ENCODE data around the gene PRLR.

Gene PRLR

DNA sequence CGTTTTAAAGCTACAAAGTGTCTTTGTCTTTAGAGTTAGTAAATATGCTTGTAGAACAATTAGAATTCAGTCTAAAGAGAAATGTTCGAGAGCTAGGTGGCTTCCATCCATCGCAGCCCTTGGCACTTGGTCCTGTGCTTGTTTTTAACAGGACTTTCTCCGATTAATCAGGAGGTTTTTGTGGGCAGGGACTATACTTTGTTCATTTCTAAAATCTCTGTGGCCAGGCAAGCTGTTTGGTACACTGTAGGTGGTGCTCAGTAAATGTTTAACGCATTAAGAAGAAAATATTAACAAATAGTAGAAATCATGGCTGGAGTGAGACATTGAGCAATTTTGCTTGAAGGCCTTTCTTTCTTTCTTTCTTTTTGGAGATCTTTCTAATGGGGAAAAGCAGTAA lies 203.3 kb downstream of the PRLR start:
- DNase-seq, result no peak

DNA sequence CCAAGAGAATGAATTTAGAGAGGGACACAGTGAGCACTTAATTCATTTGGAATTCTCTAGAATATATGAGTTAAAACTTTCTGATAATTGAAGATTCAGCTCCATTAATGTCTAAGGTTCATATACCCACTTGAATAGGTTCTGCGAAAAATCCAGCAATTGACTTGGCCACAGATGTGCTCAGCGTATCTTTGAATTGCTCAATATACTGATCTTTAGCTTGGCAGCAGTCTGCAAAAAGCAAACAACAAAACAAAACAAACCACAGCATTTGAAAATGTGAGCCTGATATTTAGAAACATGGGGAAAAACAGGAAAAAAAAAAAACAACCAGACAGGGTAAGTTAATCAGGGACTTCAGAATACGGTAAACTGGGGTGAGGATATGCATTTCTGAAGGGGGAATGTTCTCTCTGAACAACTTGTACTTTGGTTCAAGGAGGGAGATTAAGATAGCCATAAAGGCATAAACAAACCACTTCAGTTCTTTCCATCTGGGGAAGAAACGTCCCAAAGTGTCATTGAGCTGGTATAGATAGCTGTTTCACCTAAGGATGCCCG lies 203.9 kb downstream of the PRLR start:
- DNase-seq, result no peak

DNA sequence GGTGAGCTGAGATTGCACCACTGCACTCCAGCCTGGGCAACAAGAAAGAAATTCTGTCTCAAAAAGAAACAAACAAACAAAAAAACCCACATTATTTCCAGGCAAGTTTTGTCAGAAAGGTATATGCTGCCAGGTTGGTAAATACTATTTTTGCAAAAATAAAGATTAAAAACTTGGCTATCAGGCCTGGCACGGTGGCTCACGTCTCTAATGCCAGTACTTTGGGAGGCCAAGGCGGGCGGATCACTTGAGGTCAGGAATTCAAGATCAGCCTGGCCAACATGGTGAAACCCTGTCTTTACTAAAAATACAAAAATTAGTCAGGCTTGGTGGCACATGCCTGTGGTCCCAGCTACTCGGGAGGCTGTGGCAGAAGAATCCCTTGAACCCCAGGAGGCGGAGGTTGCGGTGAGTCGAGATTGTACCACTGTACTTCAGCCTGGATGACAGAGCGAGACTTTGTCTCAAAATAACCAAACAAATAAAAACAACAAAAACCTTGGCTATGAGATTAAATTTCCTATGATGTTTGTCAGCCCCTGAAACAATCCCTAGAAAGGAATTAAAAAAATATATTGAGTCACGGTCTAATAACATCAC lies 205.3 kb downstream of the PRLR start:
- DNase-seq, result no peak

DNA sequence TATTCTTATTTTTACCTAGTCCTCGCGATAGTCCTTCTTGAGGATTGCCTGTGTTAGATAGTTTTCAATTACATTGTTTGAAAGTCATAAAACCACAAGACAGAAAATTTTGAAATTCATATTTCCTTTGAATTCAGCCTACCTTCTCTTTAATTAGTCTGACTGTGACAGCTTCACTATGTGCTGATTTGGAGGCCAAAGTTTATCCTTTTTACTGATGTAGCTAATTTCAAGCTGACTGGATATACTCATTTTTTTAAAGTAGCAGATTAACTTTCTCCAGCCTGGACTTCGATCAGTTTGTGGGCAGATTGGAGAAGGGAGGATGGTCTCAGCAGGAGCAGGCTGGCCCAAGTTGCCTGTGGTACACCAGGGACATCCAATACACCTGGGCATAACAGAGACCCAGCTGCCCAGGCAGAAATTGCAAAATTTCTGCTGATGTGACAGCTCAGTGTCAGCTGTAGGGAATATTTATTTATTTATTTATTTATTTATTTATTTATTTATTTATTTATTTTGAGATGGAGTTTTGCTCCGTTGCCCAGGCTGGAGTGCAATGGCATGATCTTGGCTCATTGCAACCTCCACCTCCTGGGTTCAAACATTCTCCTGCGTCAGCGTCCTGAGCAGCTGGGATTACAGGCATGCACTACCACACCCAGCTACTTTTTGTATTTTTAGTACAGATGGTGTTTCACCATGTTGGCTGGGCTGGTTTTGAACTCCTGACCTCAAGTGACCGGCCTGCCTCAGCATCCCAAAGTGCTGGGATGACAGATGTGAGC lies 206.7 kb downstream of the PRLR start:
- DNase-seq, result no peak

DNA sequence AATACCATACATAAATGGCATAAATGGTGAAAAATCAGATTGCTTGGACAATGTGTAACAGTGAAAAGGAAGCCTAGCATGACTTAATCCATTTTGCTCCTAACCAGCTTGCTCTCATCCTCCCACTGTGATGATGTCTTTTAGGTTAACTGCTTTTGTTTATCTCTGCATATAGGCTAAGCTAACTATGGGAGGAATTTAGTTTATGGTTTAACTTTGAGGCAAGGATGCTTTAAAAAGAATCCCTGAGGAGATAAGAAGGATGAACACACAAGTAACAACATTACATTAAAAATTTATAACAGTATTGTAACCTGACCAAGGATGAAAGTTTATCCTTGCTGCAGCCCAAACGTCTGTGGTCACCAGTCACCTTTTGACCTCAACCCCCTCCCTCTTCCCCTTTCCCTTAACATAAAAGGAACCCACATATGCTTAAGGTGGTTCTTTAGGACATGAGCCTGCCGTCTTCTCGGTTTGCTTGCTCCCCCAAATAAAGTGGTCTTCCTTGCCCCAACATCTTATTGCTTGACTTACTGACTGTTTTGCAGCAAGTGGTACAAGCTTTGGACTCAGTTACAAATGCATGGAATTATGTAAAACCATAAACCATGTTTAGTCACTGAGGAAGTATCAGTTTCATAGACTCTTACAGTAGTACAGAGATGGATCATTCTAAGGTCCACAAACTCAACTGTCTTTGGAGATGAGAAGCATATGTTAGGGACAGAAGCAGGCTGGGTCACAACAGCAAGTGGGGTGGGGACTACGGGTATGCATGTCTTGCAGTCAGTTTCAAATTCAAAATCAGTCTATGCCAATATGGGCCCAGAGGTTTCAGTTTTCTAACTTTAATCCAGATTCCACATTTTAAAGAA lies 213.9 kb downstream of the PRLR start:
- DNase-seq, result no peak

DNA sequence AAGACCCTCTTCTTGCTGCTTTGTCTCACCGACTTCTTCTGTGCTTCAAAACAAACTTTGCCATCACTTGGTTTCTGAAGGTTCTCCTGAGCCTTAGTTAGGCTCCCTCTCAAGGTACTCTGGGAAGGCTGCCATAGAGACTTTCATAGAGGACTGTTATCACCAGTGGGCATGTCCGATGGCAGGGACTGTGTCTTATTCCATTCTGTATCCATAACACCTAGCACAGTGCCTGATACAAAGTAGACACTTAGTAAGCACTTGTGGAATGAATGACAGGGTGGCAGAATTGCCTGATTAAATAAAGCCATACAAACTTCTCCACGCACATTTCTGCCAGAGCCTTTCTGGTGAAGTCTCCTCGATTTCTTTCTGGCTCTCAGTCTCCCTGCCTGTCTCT lies 215.2 kb downstream of the PRLR start:
- DNase-seq, result no peak

DNA sequence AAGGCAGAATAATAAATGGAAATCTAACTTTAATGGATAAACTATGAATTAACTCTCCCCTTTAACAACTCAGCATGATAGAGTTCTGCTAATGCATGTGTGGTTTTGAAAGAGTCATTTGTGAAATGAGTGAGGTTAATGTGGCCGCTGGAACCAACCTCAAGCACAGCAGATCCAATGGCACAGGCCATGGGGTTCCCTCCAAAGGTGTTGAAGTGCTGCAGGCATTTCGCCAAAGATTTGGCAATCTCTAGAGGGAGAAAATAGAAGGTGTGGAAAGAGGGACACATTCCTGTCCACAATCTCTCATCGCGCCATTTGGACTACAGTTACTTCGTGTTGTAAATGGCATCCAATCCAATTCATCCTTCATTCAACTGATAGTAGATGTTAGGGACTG lies 217.5 kb downstream of the PRLR start:
- no peak for DNase-seq

DNA sequence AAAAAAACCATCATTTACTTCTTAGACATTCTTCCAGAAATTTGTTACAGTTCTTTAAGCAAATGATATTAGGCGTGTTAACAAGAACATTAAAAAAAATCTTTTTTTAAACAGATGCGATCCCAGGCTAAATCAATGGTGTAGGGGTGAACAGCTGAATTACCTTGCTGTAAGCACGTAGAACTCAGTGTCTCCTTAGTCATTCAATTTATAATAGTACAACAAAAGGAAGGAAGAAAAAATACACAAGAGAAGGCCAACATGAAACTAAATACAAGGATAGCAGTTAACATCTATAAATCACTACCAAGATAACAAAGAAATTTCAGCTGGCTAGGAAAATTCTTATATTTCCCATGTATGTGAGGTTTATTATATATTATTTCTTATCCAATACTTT lies 217.9 kb downstream of the PRLR start:
- no peak for DNase-seq

DNA sequence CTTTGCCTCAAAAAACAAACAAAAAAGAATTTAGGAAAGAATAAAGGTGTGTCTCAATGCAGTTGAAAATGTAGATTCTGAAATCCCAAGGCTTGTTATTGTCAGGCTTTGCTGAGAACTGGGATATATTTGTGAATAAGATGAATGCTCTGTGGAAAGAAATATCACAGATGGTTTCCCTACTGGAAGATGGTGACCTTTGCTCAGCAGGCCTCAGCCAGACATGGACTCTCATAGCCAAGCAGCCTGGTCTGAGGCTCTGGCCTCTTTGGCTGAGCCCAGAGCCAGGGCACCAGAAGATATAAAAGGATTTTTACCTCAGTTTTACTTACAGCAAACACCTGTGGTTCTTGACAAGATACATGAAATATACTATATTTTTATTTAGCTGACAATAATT lies 219.6 kb downstream of the PRLR start:
- no peak for DNase-seq

DNA sequence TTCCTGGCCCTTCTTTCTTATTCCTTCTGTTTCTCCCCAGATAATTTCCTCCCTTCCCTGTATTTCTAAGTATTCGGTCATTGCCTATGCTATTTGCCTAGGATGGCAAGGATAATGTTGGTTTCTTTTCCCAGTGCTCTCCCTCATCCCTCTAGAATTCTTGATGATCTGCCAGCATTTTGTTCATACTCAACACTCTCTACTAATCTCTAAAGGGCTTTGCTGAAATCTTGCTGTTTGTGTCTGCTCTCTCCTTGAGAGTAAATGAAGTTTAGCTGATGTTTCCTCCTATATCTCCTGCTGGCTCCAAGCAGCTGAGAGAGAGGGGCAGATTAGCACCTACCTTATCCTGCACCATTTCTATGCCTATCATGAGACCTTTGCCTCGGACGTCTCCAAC lies 220.6 kb downstream of the PRLR start:
- no peak for DNase-seq

DNA sequence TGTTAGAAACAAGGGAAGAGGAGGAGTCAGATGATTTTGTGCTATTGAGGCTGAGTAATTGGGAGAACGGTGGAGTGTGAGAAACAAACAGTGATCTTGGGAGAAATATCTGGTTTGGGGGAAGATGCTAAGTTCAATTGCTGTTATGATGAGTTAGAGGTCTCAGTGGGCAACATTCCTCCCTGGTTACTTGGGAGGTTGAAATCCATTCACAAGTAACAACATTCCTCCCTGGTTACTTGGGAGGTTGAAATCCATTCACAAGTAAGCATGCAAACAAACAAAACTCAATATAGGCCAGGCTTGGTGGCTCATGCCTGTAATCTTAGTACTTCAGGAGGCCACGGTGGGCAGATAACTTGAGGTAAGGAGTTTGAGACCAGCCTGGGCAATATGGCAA lies 221.3 kb downstream of the PRLR start:
- no peak for DNase-seq

DNA sequence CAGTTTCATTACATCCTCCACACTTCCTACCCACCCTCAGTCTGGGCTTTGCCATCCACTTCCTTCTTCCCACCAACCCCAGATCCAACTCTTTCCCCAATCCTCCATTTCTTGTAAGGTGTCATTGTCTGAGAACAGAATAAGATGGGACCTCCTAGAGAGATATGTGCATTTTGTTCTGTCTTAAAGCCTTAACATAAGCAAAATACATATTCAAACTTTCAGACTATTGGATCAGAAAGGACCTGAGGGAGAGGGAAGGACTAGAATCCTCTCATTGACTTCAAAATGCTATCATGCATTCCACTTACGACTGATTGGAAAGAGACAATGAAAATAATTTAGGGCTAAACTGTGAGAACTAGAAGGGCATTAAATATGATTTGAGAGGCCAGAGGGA lies 225.5 kb downstream of the PRLR start:
- DNase-seq, result no peak

DNA sequence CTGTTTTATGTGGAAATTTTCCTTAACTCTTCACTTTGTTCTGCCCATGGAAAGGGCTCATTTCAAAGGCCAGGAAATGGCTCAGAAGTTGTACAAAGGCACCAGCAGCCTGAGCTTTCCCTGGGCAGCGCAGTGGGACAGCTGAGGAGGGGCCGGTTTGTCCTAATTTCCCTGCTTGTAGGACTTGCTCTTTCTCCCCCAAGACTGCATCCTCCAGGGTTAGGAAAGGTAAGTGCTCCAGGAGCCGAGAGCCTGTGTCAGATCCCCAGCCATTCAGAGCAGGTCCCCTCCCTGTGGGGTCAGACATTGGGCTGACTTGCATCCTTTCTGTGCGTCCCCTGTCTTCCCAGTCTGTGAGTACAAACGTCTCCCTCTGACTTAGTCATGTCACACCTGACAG lies 226.1 kb downstream of the PRLR start:
- DNase-seq, result no peak

DNA sequence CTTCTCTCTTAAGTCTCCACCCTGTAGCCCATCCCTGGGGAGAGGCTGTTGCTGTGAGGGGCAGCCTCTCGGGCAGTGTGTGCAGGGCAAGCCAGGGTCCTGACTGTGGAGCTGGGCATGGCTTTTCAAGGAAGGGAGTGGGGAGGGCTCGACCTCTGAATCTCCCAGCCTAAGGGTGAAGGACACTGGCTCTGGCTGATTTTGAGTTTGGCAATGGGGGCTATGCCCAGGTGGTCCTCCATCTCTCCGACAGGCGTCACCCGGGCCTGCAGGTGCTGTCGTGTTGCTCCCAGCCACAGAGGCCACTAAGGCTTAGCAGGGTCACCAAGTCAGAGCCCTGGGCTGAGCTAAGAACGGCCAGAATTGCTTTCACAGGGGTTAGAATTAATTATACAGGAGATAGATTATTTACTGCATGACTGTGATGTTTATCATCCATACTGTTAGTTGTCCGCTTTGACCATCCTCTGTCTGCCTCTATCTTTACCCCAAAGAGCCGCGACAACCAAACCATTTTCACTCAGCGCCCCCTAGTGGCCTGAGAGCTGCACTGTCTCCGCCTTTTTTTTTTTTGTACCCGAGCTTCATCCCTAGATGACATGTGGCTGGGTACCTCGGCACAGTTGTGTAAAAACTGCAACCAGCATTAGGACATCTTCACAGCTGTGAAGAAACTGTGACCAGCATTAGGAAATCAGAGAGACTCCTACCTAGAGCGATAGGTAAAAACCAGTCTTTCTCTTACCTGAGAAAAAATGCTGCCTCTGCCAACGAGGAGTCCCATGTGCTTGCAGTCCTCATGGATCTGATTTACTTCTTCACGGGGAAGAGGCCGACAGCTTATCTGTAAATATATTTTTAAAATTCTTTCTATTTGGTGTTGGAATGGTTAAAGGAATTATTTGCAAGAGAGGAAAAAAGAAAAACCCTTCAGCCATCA lies 227.0 kb downstream of the PRLR start:
- peak; percentile 80 for DNase-seq

DNA sequence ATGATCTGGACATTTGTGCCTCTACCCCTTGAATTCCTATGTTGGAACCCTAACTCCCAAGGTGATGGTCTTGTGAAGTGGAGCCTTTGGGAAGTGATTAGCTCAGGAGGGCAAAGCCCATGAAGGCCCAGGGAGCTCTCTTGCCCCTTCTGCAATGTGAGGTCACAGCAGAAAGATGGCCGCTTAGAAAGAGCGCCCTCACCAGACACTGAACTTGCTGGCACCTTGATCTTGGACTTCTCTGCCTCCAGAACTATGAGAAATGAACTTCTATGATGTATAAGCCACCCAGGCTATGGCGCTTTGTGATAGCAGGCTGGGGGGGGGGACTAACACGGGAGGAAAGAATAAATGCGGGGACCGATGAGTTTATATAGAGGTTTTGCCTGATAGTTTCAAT lies 227.8 kb downstream of the PRLR start:
- DNase-seq, result no peak

DNA sequence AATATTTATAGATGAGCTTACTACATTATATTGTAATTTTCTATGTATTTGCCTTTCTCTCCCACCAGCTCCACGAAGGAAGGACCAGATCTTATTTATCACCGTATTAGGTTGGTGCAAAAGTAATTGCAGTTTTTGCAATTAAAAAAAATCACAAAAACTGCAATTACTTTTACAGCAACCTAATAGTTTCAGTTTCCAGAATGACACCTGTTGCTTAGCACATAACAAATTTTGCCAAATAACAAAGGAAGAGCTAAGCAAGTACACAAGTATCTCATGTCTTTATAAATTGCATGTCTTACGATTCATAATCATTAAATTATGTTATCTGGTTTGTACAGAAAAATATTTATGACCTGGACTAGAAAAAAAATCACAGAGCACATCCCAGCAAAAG lies 228.4 kb downstream of the PRLR start:
- no peak for DNase-seq

Data from NCI-H510A treated with DMSO at 0.1 percent for 48 hours (cell line).